SK-N-SH (cell line): ENCODE measurements around the gene ARL5C.

Source experiments
- GATA2 ChIP-seq: sonication (generic); formaldehyde crosslinking; IDR thresholded peaks from 2 replicates; pipeline ENCODE4 v1.5.0; 2020; ENCODE audit warnings: mild to moderate bottlenecking, missing genetic modification reagents
- NRF1 ChIP-seq: IDR thresholded peaks from 2 replicates; pipeline ENCODE4 v1.6.1; 2012; ENCODE audit warnings: low read depth, mild to moderate bottlenecking, low read length
- POLR2AphosphoS5 ChIP-seq: IDR thresholded peaks from 2 replicates; pipeline ENCODE4 v1.6.1; 2012; ENCODE audit warnings: low read depth, low read length
- RFX5 ChIP-seq: IDR thresholded peaks from 2 replicates; pipeline ENCODE4 v1.6.1; 2012; ENCODE audit warnings: mild to moderate bottlenecking, improper control_type of control experiment, low read length
- TF ChIP-seq, protein P1 (sequence below): fragments of 200-600 bp; sonication (generic); IDR thresholded peaks from 2 replicates; pipeline ENCODE4 v1.6.1; 2017; ENCODE audit warnings: antibody characterized with exemption, mild to moderate bottlenecking, moderate library complexity
- TF ChIP-seq, protein P2 (sequence below): fragments of 150-350 bp; IDR thresholded peaks from 2 replicates; pipeline ENCODE4 v1.6.1; 2016; ENCODE audit warnings: mild to moderate bottlenecking, low read depth, low read length

DNA sequence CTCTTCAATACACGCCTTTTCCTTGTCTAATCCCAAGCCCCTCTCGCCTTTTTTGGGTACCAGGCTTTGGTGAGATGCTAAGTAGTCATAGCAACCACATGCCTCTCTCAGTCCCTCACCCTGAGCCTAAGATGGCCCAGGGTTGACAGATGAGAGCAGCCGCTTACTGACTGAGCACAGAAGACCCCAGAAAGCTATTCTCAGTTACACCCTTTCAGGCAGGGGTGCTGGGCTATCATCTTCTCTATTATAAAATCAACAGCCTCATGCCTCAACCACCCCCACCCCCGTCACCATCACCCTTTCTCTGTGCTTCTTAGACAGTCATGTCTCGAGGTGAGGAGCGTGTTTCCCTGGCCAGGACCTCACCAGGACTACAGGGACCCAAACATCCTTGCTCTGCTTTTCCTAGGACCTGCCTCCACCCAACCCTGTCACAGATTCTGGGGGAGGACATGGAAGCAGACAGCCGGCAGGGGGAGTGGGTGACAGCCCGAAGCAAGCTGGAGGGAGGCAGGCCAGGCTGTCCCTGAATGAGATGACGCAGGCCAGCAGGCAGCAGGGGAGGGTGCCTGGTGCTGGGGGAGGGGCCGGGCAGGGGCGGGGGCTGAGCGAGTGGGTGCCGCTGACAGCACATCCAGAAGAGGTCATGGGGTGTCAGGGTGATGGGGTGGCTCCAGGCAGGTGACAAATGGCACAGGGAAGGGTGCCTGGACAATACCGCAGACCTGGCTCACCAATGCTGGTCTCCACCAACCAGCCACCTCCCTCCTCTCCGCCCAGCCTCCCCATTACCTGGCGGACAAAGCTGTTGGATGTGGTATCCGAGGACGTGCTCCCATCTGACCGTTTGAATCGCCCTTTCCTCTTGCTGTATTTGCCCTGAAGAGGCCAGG lies 28.4 kb upstream of the ARL5C start:
- TF ChIP-seq, protein P1, sequence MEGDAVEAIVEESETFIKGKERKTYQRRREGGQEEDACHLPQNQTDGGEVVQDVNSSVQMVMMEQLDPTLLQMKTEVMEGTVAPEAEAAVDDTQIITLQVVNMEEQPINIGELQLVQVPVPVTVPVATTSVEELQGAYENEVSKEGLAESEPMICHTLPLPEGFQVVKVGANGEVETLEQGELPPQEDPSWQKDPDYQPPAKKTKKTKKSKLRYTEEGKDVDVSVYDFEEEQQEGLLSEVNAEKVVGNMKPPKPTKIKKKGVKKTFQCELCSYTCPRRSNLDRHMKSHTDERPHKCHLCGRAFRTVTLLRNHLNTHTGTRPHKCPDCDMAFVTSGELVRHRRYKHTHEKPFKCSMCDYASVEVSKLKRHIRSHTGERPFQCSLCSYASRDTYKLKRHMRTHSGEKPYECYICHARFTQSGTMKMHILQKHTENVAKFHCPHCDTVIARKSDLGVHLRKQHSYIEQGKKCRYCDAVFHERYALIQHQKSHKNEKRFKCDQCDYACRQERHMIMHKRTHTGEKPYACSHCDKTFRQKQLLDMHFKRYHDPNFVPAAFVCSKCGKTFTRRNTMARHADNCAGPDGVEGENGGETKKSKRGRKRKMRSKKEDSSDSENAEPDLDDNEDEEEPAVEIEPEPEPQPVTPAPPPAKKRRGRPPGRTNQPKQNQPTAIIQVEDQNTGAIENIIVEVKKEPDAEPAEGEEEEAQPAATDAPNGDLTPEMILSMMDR = peak; percentile 35; the same call in 1 of the 2 replicates
- TF ChIP-seq POLR2AphosphoS5 = no peak
- TF ChIP-seq, protein P2, sequence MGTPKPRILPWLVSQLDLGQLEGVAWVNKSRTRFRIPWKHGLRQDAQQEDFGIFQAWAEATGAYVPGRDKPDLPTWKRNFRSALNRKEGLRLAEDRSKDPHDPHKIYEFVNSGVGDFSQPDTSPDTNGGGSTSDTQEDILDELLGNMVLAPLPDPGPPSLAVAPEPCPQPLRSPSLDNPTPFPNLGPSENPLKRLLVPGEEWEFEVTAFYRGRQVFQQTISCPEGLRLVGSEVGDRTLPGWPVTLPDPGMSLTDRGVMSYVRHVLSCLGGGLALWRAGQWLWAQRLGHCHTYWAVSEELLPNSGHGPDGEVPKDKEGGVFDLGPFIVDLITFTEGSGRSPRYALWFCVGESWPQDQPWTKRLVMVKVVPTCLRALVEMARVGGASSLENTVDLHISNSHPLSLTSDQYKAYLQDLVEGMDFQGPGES = no peak
- no peak for TF ChIP-seq GATA2 (CRISPR knock-in tag)
- TF ChIP-seq RFX5 = no peak
- no peak for TF ChIP-seq NRF1
